HG03521 (cell line): ENCODE measurements around the gene RNF19B.

Experiments
- ATAC-seq: cut with Tn5 transposase; IDR thresholded peaks from one replicate; pipeline ENCODE4 v1.9.1; 2021; ENCODE audit warnings: mild to moderate bottlenecking, moderate library complexity; ENCODE audit not compliant: unreplicated experiment

The RNF19B gene

GRCh38 chr1:32971156-32971555 is 6.5 kb upstream of the RNF19B start:
- no peak for ATAC-seq

GRCh38 chr1:32969566-32969965 is 5.0 kb upstream of the RNF19B start:
- ATAC-seq = no peak

- no peak for ATAC-seq
Measured at GRCh38 chr1:32967888-32968568, 3.4 kb upstream of the RNF19B start.

GRCh38 chr1:32966900-32967299 is 2.3 kb upstream of the RNF19B start:
- ATAC-seq = no peak

DNA sequence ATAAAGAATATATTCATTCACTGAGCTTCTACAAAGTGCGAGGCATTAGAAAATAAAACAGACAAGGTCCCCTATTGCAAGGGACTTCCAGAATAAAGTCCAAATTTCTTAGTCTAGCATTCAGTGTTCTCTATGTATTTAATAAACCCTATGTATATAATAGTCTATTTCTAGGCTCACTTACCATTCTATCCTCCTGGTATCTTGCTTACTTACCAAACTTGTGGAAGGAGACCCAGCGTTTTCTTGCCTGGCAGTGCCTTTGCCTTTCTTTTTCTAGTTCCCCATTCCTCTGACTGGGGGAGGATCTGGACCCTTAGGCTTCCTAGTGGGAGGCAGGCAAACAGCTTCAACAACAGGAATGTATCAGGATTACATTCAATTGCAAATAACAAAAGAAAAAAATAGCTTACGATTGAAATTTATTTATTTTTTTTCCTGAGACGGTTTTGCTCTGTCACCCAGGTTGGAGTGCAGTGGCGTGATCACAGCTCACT is 690 bp upstream of the RNF19B start:
- ATAC-seq = no peak

GRCh38 chr1:32963746-32964460 is 706 bp downstream of the RNF19B start:
- ATAC-seq = peak; percentile 15

DNA sequence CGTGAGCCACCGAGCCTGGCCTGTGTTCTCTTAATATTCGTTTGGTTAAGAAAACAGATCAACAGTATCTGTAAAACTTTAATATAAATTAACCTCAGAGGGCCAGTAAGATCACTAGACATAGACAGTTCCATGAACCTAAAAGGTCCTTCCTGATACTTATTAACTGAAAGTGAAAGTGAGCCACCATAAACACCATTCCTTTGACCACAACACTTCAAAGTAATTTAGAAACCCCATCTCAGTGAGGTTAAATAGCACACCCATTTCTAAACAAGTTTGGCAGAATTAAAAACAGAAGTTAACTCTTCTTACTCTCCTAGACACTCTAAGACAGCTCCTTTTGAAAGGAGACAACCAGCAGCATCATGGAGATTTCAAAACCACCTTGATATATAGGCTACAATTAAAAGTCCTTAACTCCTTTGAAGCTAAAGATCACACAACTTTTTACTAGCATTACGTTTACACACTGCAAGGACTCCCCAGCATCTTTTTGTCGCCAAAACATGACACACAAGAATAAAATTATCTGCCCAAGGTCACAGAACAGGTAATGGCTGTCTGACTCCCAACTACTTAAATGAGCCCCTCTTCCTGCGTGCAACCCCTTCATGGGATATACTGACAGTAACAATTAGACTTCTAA is 2.2 kb downstream of the RNF19B start:
- no peak for ATAC-seq

GRCh38 chr1:32960819-32961355 is 3.7 kb downstream of the RNF19B start:
- no peak for ATAC-seq

DNA sequence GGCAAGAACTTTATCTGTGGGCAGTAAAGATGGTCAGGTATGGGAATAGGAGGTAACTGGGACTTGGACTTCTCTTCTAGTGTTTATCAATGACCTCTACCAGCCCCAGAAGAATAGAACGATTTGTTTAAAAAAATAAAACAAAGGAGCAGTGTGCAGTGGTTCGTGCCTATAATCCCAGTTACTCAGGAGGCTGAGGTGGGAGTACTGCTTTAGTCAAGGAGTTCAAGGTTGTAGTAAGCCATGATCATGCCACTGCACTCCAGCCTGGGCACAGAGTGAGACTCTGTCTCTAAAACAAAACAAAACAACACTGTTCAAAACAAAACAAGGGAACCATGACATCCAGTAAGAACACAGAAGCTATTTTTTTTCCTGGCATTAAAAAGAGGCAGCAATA is 4.3 kb downstream of the RNF19B start:
- no peak for ATAC-seq

DNA sequence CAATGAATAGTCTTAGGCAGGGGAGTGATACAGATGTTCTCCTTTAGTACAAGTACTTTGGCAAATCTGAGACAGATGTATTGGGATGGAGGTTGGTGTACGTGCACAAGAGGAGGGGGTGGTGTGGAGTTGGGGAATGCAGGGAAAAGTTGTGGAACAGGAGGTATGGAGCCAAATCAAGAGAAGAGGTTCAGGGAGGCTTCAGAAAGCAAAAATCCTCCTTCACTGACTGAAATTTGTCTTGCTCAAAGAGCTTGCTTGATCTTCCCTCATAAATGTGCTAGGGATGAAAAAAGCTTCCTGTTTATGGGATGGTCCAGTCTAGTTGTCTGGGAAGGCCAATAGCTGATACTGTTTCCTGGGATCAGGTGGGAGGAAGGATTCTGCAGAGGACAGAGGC is 5.8 kb downstream of the RNF19B start:
- no peak for ATAC-seq

DNA sequence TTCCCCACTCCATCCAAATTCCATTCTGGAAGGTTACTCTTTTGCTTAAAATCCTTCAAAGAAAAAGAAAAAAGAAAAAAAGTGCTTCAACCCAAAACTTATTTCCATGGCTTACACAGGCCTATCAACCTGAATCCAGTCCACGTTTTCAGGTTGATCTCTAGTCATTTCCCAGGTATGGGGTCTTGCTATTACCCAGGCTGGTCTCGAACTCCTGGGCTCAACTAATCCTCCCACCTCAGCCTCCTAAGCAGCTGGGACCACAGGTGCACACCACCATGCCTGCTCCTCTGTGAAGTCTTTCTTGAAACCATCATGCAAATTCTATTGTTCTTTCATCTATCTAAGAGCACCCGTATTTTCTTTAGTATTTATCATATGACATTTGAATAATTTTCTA is 7.6 kb downstream of the RNF19B start:
- ATAC-seq = no peak

DNA sequence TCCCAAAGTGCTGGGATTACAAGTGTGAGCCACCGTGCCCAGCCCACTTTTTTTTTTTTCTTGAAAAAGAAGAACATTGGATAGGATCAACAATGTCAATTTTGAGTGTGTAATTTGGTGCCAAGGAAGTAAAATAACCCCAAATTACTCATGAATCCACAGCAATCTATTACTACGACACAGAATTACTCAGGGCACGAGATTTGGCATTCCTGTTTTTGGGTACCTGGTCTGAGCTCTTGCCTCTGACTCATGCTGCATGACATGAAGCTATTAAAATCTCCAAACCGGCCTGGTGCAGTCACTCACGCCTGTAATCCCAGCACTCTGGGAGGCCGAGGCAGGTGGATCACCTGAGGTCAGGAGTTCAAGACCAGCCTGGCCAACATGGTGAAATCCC is 10.4 kb downstream of the RNF19B start:
- ATAC-seq = no peak

DNA sequence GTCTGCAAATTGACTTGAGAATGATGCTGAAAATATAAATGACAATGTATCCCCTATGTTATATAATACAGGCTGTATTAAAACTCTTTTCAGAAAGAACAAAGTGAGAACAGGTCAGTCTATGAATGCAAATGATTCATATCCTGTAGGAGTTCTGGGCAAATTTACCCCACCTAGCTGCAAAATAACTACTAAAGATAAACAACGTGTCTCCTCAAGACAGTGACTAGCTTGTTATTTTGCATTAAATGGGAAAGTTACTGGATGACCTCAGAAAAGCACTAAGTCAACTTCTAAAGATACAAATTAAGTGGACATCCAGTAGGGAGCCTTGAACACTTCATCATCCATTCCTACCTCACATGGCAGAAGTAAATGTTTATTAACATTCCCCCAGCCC is 11.1 kb downstream of the RNF19B start:
- ATAC-seq = no peak

- no peak for ATAC-seq
Measured at GRCh38 chr1:32949519-32949918, 15.1 kb downstream of the RNF19B start.

DNA sequence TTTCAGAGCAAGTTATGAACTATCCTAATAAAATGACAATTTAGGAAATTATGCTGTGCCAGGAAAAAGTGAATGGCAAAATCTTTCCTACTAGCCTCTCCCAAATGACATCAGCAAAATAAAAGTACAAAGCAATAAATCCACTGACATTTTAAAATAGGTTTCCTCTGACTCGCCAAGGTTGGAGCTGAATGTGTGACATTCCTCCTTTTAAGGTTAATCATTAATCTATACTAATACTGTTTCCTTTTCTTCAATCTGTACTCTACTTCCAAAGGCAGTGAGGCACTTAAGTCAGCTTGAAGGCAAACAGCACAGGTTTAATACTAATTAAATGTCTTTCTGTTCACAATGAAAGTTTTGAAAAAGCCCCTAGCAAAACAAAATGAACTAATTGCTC is 15.7 kb downstream of the RNF19B start:
- ATAC-seq = no peak

DNA sequence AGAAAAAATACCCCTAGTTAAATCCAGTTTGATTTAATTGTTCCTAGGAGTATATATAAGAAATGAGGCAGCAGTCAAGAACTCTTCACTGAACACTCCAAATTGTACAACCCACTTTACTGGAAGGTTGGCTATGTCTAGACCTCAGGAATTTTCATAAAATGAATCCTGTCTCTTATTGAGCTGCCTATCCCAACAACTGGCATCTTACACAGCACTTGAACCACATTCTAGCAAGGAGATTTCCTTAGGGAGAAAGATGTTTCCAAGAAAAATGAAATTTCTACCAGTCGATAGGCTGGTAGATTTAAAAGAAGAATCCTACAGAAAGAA is 16.3 kb downstream of the RNF19B start:
- ATAC-seq = no peak

- ATAC-seq = no peak
Measured at GRCh38 chr1:32947669-32948389, 16.8 kb downstream of the RNF19B start.

DNA sequence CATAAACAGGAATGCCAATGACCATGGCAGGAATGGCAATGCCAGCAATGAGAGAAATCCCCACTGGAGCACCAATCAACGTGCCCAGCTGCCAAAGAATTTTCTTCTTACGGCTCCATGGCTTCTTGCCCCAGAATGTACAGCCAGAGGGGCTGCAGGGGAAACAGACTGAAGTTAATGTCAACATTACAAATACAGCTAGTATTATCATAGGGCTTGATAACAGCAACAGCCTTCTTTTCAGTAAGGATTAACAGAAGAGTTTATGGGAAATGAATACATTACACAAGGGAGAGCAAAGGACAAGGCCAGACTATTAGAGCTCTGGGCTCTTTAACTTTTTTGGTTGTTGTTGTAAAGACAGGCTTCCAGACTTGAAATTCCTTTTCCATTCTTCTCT is 18.2 kb downstream of the RNF19B start:
- no peak for ATAC-seq

- ATAC-seq = no peak
Measured at GRCh38 chr1:32944180-32944579, 20.4 kb downstream of the RNF19B start.

DNA sequence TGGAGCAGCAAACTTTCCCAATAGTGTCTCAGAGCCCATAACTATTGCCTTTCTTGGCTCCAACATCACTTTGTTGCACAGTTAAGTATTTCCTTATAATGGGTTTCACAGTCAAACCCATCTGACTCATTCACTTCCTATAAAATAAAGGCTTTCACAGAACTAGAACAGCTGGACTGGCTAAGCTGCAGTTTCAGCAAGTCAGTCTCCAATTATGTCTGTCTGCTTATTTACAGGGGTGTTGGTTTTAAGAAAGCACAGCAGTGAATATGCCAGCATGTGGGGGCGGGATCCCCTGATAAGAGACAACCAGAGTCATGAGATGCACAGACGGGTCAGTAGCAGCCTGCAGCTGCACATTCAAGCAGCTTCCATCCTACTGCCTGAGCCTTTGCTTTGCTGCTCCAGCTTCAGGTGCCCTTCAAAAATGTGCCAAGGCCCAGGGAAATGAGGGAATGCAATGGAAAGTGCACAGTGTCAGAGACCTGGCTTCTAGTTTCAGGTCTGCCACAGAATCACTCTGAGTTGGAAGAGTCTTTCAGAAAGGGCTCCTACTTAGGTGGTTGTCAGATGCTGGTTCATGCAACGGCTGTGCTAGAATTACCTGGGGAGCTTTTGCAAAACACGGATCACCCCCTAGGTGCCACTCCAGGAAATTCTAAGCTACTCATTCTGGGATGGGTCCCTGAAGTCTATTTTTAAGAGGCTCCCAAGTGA is 24.8 kb downstream of the RNF19B start:
- no peak for ATAC-seq

GRCh38 chr1:32937061-32937460 is 27.5 kb downstream of the RNF19B start:
- ATAC-seq = no peak
